ENCODE results near the gene CSRP3.

Gene CSRP3

GRCh38 chr11:19201737-19202605, at the start of gene CSRP3:
TSS of gene CSRP3 (minus strand) at chr11:19201983. CDS start at chr11:19192448, 9,535 bp downstream.
- peak; percentile 64 for DNase-seq

DNA sequence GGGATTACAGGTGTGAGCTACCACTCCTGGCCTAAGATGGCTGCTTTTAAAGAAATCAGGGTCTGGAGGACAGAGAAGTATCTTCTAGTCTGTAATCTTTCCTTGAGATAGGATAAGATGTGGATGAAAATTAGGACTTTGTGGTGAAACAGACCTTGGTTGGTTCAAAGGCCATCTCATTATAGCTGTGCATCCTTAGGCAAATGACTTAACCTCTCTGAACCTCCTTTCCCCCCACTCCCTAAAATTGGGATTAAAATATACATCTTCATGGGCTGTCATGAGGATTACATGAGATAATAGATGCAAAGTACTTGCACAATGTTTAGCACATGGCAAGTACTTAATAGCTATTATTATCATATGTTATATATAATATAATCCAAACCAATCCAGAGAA, 49.8 kb upstream of the CSRP3 start:
- DNase-seq: no peak

GRCh38 chr11:19246816-19247215, 45.0 kb upstream of the CSRP3 start:
- DNase-seq: no peak

DNA sequence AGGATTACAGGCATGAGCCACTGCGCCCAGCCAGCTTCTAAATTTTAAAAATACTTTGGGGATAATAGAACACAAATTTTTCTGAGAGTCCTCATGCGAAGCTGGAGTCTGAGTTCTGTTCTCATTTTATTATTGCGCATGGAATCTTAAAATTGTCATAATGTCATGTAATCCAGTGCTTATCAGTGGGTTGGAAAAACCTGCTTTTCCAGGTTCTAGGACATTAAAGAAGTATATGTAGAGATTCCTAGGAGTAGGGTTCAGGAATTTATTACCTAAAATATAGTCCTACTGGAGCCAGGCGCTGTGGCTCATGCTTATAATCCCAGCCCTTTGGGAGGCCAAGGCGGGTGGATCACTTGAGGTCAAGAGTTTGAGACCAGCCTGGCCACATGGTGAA, 43.6 kb upstream of the CSRP3 start:
- no peak for DNase-seq

- DNase-seq: no peak
Measured at GRCh38 chr11:19244621-19245020, 42.8 kb upstream of the CSRP3 start.

GRCh38 chr11:19244084-19244483, 42.3 kb upstream of the CSRP3 start:
- DNase-seq: no peak

DNA sequence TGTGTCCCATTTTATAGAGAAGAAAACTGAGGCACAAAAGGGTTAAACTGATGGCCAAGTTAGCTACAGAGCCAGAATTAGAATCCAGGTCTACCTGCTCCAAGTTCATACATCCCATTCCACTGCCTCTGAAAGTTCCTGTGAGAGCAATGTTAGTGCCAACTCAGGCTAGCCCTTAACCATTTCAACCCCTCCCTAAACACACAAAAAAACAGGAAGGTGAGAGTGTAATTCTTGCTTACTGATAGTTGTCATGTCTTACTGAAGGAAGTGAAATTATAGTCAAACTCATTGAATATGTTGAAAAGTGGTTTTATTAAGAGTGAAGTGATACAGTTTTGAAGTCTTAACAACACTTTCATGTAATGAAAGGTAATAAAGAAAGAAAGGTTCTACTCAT, 41.8 kb upstream of the CSRP3 start:
- no peak for DNase-seq

- DNase-seq: no peak
Measured at GRCh38 chr11:19243143-19243542, 41.4 kb upstream of the CSRP3 start.

GRCh38 chr11:19242179-19242932, 40.6 kb upstream of the CSRP3 start:
- no peak for DNase-seq

- no peak for DNase-seq
Measured at GRCh38 chr11:19241260-19242178, 39.7 kb upstream of the CSRP3 start.

- peak; percentile 83 for DNase-seq
Measured at GRCh38 chr11:19240420-19241259, 38.9 kb upstream of the CSRP3 start, which contains the start of gene E2F8. TSS of gene E2F8 (minus strand) at chr11:19240945. CDS start at chr11:19240121, 824 bp downstream.

- DNase-seq: no peak
Measured at GRCh38 chr11:19239039-19239438, 37.3 kb upstream of the CSRP3 start.

DNA sequence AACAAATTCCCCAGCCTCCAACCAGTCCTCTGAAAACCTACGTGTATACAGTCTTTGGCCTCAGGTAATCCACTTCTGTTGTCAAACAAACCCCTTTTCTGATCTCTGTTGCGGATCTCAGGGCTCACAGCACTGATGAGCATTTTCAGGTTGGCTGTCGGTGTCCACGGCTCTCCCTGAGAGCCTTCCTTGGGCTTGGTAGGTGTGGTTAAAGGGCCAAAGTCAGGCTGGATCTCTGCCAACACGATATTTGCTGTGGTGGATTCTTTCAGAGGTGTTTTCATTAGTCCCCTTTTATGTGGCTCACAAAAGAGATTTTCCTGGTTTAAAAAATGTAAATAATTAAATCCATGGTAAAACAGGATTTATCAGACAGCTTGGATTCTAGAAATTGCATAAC, 36.0 kb upstream of the CSRP3 start:
- no peak for DNase-seq

DNA sequence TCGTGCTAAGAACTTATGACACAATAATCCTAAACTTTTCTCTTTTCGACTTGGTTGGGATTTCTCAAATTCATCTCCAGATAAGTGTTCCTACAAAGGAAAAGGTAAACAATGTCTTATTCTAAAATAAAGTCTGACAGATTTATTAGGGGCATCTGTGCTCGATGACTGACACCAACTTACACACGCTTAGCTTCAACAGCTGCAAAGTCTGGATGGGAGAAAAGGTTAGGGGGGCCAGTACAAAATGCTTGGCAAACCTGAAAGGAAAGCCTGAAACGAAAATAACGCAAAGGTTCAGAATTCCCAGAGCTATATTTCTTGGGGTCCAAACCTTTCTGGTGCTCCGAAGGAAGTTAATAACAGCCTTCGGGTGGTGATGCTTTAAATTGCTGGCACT, 35.6 kb upstream of the CSRP3 start:
- no peak for DNase-seq

GRCh38 chr11:19234231-19234817, 32.5 kb upstream of the CSRP3 start:
- no peak for DNase-seq

DNA sequence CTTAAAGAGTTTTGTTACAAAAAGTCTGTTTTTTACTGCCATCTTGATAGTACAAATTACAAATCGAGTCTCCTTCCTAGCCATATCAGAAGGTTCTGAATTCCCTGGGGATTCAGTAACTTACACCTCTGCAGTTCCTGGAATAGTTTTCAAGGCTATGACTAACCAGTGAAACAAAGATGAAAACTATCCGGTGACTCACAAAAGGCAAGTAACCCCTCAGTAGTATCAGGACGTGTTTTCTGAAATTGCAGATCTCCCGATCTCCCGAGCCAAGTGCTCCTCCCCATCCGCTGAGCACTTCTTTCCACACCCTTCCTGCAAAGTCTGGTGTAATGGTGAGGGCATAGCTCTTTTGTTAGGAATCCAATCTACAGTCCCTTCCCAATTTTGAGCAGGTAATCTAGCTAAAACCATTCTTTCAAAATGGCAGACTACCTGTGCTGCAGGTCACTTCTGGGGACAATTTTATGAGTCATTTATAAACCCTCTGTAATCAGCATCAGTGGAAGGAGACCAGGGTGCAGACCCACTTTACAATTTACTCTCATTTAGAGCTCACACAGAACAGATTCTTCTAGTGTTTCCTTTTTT, 31.2 kb upstream of the CSRP3 start:
- no peak for DNase-seq

DNA sequence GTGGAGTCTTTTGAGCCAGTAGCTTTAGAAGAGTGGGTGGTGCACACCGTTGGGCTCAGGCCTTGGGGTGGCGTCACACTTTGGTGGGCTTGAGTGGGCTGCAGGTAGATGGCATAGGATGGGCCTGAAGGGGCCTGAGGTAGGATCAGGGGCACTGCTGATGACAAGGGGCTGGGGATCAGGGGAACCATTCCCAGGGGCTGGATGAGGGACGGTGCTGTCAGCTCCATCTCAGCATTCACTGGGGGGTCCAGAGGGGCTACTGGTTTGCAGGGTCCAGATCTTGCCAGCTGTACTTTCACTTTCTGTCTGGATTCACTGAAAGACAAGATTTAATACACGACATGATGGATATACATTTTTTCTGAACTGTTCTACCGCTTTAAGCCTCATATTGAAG, 27.9 kb upstream of the CSRP3 start:
- no peak for DNase-seq

DNA sequence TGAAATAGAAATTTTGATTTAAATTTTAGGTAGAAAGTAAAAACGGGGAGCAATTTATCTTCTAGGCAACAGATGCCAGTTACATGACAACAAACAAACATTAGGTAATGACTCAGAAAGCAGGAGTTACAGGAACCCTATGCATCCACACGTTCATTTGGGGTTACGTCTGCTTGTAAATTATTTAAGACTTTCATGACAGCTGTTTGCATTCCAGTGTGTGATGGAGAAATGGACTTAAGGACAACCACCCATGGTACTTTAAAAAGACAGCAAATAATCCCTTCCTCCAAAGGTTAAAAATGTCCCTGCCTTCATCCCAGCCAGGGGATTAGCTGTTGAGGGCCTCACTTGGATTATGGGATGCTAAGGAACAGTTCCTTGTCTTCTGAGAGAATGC, 27.2 kb upstream of the CSRP3 start:
- no peak for DNase-seq

DNA sequence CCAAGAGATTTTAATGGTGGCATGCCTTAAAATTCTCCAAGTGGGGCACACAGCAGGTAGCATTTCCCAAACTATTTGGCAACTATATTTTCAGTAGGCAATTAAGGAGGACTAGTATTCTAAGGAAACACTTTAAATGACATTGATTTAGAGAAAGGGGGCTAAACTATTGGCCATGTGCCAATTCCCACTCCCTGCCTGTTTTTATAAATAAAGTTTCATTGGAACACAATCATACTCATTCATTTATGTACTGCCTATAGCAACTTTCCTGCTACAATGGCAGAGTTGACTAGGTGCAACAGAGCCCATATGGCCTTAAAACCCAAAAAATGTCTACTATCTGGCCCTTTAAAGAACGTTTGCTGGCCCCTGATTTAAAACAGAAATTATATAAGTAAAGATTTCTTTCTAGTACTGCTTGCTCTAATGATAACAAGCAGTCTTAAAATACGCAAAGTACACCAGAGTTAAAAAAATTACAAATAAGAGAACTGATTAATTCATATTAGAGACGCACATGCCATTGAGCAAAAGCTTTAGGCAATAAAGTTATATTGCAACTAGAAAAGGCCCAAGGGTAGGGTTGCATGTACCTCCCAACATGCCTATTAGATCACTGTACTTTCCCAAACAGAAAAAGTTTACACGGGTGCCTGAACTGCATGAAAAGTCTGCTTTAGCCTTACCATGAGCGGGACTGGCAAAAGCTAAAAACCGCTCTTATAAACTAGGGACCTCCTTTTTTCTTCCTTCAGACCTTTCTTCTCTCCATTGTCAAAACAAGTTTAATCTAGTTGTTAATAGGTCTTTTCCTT, 24.8 kb upstream of the CSRP3 start:
- no peak for DNase-seq

GRCh38 chr11:19225581-19225980, 23.8 kb upstream of the CSRP3 start:
- DNase-seq: peak; percentile 92

Data from DMS79 (cell line).